ENCODE measurements around the gene BDNF. TPM values are rescaled to one million over a fixed set of nuclear protein-coding genes. Genes with fewer than 3 reads are reported as not detected.
A peak's percentile ranks its signal among the peaks of the same experiment; 100 is the strongest.

BDNF gene
- total RNA-seq, 1 donor from 2014 or later = 4.8 TPM

DNA sequence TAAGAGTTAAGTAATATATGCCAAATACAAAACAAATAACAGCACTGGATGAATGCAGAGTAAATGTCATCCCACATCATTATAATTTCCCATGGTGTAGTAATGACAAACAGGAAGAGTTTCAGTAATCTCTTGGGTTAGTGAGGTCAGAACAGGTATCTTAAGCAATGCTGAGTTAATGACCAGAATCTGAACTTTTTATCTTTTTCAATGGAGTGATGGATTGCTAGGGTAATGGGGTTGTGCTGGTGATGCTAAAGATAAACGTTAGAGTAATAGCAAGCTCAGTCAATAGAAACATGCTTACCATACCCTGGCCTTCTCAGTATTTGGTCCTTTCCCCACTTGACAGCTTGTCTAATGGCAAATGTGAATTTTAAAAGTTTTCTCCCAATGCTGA, 11.5 kb upstream of the BDNF start:
- Histone ChIP-seq H3K36me3 (ENCODE audit: control insufficient read depth, insufficient read depth, low read length) (no peaks in the 10 kb centered on the region), H3K4me3 (ENCODE audit: low read depth, low read length) (no peak overlapping the region), H3K27me3 (ENCODE audit: control insufficient read depth, insufficient read depth, low read length) (no peaks in the 10 kb centered on the region)
- DNase-seq (ENCODE audit: low read depth) = no peak
- TF ChIP-seq, protein P1, sequence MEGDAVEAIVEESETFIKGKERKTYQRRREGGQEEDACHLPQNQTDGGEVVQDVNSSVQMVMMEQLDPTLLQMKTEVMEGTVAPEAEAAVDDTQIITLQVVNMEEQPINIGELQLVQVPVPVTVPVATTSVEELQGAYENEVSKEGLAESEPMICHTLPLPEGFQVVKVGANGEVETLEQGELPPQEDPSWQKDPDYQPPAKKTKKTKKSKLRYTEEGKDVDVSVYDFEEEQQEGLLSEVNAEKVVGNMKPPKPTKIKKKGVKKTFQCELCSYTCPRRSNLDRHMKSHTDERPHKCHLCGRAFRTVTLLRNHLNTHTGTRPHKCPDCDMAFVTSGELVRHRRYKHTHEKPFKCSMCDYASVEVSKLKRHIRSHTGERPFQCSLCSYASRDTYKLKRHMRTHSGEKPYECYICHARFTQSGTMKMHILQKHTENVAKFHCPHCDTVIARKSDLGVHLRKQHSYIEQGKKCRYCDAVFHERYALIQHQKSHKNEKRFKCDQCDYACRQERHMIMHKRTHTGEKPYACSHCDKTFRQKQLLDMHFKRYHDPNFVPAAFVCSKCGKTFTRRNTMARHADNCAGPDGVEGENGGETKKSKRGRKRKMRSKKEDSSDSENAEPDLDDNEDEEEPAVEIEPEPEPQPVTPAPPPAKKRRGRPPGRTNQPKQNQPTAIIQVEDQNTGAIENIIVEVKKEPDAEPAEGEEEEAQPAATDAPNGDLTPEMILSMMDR (IDR thresholded peaks at IDR 0.05; ENCODE audit: insufficient read depth, low read length, poor library complexity, severe bottlenecking) = no peak

DNA sequence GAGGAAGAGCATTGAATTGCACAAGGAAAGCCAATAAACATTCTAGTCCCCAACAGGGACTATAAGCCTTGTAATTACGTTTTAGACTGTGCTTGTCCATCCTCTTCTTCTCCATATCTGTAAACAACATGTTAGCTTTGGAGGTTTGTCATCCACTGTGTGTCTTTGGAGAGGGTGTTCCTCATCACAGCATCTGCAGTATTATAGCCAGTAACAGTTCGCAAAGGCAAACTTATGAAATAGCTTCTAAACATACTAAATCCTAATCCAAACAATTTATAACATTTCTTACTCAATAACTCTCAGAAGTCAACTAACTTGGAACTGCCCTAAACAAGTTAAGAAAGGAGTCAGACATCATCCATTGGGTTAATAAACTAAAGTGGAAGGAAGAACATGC, 10.3 kb upstream of the BDNF start:
- no peak for DNase-seq (ENCODE audit: low read depth)
- Histone ChIP-seq H3K36me3 (ENCODE audit: control insufficient read depth, insufficient read depth, low read length) (no peaks in the 10 kb centered on the region), H3K4me3 (ENCODE audit: low read depth, low read length) (no peak overlapping the region), H3K27me3 (ENCODE audit: control insufficient read depth, insufficient read depth, low read length) (no peaks in the 10 kb centered on the region)
- TF ChIP-seq, protein P1 (IDR thresholded peaks at IDR 0.05; ENCODE audit: insufficient read depth, low read length, poor library complexity, severe bottlenecking) = no peak

DNA sequence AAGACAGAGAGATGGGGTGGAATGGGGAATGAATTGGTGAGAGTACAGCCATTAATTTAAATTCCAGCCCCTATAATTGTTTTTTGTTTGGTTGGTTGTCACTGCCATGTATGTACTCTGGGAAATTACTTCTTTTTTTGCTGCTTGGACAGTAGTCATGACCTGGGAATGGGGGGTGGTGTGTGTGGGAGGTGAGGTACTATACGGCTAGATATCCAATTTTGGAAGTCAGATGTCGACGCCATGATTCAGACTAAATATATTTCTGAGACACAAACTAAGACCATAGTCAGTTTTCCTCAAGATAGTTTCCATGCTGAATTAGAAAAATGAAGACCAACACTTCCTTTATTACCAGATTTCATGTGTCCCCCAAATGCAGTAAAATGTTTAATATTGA, 7.4 kb upstream of the BDNF start:
- DNase-seq (ENCODE audit: low read depth) = no peak
- no peaks in the 10 kb centered on the region for H3K36me3 ChIP-seq (ENCODE audit: control insufficient read depth, insufficient read depth, low read length)
- H3K27me3 ChIP-seq (ENCODE audit: control insufficient read depth, insufficient read depth, low read length) = no peaks in the 10 kb centered on the region
- no peak overlapping the region for H3K4me3 ChIP-seq (ENCODE audit: low read depth, low read length)
- TF ChIP-seq, protein P1 (IDR thresholded peaks at IDR 0.05; ENCODE audit: insufficient read depth, low read length, poor library complexity, severe bottlenecking) = no peak

DNA sequence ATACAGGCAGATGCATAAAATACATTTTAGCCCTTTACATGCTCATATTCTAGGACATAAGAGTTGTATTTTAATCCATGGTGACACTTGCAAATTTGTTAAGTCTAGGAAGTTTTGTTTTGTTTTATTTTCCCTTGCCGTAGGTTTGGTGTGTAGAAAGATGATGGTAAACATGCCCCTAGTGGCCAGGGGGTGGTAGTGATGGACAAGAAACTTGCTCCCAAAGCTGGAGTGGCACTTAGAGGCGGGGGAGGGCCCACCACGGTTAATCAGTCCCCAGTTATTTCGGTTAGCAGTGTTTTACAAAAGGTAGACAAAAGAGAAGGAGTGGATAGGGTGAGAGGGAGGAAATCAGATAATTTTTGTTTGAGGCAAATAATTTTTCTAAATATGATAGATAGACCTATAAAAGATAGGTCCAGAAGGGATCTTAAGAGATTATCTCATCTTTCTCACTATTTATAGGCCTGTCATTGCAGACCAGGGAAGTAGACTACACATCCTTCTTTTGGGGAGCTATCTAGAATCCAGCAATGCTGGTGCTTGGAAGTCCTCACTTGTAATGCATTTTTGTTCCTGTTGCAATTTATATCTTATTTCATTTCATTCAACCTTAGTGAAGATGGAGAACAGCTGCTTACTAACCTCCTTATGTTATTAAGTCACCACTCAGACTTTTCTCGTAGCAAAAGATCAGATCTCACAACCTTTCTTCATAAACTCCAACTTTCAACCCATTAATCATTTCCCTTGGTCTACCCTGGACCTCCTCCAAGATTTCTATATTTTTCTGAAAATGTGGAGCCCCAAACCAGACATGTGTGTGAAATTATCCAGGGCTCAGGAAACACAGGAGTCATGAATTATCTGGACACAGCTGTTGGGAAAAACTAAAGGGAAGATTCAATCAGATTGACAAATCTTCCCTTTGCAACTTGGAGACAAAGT, 5.9 kb upstream of the BDNF start:
- no peaks in the 10 kb centered on the region for H3K27me3 ChIP-seq (ENCODE audit: control insufficient read depth, insufficient read depth, low read length)
- DNase-seq (ENCODE audit: low read depth) = no peak
- H3K4me3 ChIP-seq (ENCODE audit: low read depth, low read length) = no peak overlapping the region
- no peaks in the 10 kb centered on the region for H3K36me3 ChIP-seq (ENCODE audit: control insufficient read depth, insufficient read depth, low read length)
- TF ChIP-seq, protein P1 (IDR thresholded peaks at IDR 0.05; ENCODE audit: insufficient read depth, low read length, poor library complexity, severe bottlenecking) = peak; percentile 86

DNA sequence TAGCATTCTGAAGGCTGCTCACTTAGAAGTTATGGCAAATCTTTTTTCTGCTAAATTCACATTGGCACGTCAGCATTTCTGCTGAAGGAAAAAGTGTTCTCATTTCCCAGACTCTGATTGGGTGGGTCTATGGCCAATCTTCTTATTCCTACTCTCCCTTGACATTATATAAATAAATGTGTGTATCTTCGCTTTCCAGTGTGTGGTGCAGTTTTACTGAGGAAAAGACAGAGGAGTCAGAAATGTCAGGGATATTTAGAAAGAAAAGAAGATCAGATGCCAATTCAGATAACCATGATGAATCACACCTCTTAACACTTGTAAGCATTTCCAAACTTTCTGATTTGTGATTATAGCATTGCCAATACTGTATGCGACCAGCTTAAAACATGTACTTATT, 3.2 kb upstream of the BDNF start:
- TF ChIP-seq, protein P1 (IDR thresholded peaks at IDR 0.05; ENCODE audit: insufficient read depth, low read length, poor library complexity, severe bottlenecking) = no peak
- no peak for DNase-seq (ENCODE audit: low read depth)
- no peaks in the 10 kb centered on the region for H3K36me3 ChIP-seq (ENCODE audit: control insufficient read depth, insufficient read depth, low read length)
- H3K4me3 ChIP-seq (ENCODE audit: low read depth, low read length) = no peak overlapping the region
- peaks cover 2% of the 10 kb centered on the region for H3K27me3 ChIP-seq (ENCODE audit: control insufficient read depth, insufficient read depth, low read length)

All from kidney epithelial cell (primary cell).